ENCODE results near the gene NOXA1.

Gene NOXA1

DNA sequence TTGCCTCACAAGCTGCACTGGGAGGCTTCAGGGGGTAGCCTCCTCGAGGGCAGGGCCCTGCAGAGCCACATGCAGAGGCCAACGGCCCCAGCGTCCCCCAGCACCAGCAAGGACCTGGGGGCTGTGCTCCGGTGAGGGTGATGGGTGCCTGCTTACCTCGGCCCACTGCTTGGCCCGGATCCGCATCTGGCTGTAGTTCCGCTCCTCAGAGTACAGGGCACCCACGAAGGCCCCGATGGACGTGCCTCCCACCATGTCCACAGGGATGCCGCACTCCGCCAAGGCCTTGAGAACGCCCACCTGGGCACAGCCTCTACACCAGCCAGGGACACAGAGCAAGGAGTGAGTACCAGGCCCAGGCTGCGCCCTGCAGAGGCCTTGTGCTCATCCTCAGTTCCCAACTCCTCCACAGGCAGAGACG lies 44.0 kb downstream of the NOXA1 start:
- no peak for DNase-seq

- no peak for DNase-seq
Measured at GRCh38 chr9:137467896-137468295, 44.7 kb downstream of the NOXA1 start.

- DNase-seq, result no peak
Measured at GRCh38 chr9:137470785-137471184, 47.6 kb downstream of the NOXA1 start.

GRCh38 chr9:137474271-137474670 lies 51.1 kb downstream of the NOXA1 start:
- DNase-seq, result no peak

DNA sequence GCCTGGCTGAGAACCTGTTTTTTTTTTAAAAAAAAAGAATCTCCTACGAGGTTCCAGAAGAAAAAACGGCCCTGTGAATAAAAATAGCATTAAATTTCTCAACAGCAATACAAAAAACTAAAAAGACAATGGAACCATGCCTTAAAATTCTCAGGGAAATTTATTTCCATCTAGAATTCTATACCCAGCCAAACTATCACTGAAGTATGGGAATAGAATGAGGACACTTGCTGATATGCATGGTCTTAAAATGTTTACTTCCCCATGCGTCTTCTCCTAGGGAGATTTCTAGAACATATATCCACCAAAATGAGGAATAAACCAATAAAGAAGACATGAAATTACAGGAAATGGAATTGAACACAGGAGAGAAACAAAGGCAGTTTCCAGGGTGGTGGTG lies 52.5 kb downstream of the NOXA1 start:
- no peak for DNase-seq

GRCh38 chr9:137476856-137477255 lies 53.7 kb downstream of the NOXA1 start:
- no peak for DNase-seq

GRCh38 chr9:137477778-137478612 lies 54.8 kb downstream of the NOXA1 start:
- no peak for DNase-seq

- no peak for DNase-seq
Measured at GRCh38 chr9:137478613-137478961, 55.4 kb downstream of the NOXA1 start.

- DNase-seq, result no peak
Measured at GRCh38 chr9:137478962-137479861, 56.0 kb downstream of the NOXA1 start.

DNA sequence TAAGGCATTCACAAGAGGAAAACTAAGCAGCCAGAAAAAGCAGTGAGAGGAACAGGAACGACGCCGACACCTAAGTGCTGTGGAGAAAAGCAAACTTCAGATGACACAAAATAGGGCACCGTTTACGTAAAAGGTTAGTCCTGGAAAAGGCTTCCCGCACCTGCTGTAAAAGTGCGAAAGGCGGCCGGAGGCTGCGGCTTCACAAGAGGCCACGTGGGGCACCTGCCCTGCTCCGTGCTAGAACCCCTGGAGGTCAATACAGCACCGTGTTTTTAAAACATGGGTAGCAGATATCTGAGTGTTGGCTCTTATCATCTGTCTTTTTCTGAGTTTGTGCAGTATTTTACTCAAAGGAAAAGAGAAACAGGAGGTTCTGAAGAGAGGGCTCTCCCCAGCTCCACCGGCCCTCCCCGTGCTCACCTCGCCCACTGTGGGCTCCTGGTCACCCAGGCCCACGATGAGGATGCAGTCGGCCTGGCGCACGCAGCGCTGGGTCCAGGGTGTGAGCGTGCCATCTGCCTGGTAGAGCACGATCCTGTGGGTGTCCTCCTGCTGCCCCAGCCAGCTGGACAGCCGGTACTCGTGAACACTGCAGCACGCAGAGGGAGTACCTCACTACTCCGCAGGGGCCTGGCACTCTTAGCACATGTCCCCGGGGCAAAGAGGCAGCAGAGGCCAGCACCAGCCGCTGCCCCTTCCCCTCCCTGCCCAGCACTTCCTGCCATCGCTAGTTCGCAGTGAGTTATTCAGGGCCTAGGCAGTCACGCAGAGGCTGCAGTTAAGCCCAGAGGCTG lies 56.9 kb downstream of the NOXA1 start:
- DNase-seq, result no peak

- DNase-seq, result no peak
Measured at GRCh38 chr9:137480686-137481683, 57.8 kb downstream of the NOXA1 start.

DNA sequence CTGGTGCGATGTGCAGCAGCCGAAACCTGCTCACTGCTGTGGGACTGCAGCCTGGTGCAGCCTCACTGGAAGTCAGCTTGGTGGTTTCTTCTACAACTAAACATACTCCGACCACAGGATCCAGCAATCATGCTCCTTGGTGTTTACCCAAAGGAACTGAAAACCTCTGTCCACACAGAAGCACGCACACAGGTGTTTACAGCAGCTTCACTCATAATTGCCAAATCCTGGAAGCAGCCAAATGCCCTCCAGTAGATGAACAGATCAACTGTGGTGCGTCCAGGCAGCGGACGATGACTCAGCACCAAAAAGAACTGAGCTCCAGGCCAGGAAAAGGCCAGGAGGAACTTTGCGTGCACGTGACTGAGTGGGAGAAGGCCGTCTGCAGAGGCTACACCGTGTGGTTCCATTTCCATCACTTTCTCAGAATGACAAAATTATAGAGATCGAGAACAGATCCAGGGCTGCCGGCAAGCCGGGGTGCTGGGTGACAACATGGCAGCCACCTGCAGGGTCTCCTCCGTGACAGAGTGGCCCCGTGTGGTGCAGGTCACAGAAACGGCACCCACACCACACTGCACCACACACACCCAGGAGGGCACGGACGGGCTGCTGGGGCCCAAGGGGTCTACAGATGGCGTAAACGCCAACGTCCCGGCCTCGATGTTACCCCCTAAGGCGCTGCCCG lies 59.0 kb downstream of the NOXA1 start:
- DNase-seq, result no peak

Data from CD4-positive, alpha-beta T cell treated with Interleukin-15 for 1 hour (primary cell).